WI38 (cell line): ENCODE measurements around the gene LNX1.

ENCODE experiments used
- H3K4me3 ChIP-seq: 2 replicates; pipeline ENCODE4 v1.5.1; 2011; ENCODE audit warnings: low read depth, mild to moderate bottlenecking, control low read depth, low read length
- CTCF ChIP-seq: IDR thresholded peaks from 2 replicates; pipeline ENCODE4 v1.5.1; 2012; ENCODE audit warnings: low read depth, mild to moderate bottlenecking, control low read depth, low read length

Gene LNX1

GRCh38 chr4:53629296-53629695, 38.0 kb upstream of the LNX1 start:
- TF ChIP-seq CTCF, result no peak
- no peak overlapping the region for H3K4me3 ChIP-seq

- H3K4me3 ChIP-seq, result no peak overlapping the region
- TF ChIP-seq CTCF, result no peak
Measured at GRCh38 chr4:53626491-53626890, 35.2 kb upstream of the LNX1 start.

DNA sequence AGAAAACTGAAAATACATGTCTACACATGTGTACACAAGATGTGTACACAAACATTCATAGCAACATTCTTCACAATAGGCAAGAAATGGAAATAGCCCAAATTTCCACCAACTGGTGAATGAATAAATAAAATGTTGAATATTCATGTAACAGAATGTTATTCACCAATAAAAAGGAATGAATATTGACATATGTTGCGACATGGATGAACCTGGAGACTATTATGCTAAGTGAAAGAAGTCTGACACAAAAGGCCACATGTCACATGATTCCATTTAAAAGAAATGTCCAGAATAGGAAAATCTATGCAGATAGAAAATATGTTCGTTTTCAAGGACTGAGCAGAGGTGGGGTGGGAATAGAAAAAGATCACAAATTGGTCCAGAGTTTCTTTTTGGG, 34.6 kb upstream of the LNX1 start:
- no peak for TF ChIP-seq CTCF
- no peak overlapping the region for H3K4me3 ChIP-seq

GRCh38 chr4:53622739-53623151, 31.5 kb upstream of the LNX1 start:
- no peak overlapping the region for H3K4me3 ChIP-seq
- no peak for TF ChIP-seq CTCF

- H3K4me3 ChIP-seq, result no peak overlapping the region
- no peak for TF ChIP-seq CTCF
Measured at GRCh38 chr4:53620956-53621355, 29.7 kb upstream of the LNX1 start.

GRCh38 chr4:53619431-53619830, 28.1 kb upstream of the LNX1 start:
- TF ChIP-seq CTCF, result no peak
- no peak overlapping the region for H3K4me3 ChIP-seq

DNA sequence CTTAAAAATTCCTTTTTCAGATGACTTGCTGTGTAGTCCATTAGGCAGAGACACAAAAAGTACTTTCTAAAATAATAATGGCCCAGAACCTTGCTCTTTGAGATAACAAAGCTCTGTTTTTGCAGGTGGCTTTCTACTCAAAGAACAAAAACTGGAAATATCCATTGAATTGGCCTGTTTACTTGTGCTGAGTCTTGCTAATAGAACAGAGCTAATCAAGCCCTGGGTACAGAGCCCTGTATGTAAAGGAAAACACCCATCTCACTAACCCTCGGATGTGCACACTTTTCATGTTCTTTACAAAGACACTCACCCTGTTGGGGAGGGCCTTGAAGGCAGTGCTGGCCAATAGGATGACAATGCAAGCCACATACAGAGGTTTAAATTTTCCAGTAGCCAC, 27.0 kb upstream of the LNX1 start:
- no peak for TF ChIP-seq CTCF
- H3K4me3 ChIP-seq, result no peak overlapping the region
